MV-4-11 (cell line): ENCODE measurements around the gene LAGE3.
A peak's percentile ranks its signal among the peaks of the same experiment; 100 is the strongest.
"Not testable (repeated sequence)": the region's sequence is repeated elsewhere in the genome, so short reads cannot be mapped to it uniquely, and the experiment has no call there.

Experiments used
- DNase-seq: peaks from one replicate; lab custom pipeline; 2025; lab: John Stamatoyannopoulos, UW

The LAGE3 gene

DNA sequence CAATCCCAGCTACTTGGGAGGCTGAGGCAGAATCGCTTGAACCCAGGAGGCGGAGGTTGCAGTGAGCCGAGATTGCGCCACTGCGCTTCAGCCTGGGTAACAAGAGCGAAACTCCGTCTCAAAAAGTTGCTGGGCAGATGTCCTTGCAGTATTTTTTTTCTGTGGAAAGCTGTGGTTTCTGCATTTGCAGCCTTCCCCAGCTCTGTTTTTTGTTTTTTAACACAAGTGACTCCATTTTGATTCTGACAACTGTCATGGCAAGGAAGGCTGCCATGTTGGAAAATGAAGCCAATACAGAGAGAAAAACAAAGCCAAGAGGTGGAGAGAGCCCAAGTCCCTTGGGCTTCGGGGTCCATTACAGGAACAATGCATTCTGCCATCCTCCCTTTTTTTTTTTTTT, 23.0 kb upstream of the LAGE3 start:
- no peak for DNase-seq

GRCh38 chrX:154501423-154501822, 22.3 kb upstream of the LAGE3 start:
- DNase-seq, result not testable (repeated sequence)

GRCh38 chrX:154496591-154497137, 17.6 kb upstream of the LAGE3 start:
- not testable (repeated sequence) for DNase-seq

DNA sequence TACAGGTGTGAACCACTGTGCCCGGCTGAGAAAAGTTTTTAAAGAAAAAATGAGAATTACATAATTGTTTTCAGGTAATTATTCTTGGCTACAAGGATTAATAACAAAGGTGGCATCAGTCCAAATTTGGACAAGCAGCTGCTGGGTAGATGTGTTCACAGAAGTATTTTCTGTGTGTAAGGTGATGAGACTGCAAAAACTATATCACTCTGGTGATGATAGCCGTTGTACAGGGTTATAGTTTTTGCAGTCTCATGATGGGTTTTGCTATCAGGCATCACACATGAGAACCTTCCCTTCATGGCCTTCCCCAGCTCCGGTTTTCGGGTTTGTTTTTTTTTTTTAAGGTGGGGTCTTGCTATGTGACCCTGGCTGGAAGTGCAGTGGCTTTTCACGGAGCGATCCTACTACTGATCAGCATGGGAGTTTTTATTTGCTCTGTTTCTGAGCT, 16.4 kb upstream of the LAGE3 start:
- DNase-seq, result no peak

DNA sequence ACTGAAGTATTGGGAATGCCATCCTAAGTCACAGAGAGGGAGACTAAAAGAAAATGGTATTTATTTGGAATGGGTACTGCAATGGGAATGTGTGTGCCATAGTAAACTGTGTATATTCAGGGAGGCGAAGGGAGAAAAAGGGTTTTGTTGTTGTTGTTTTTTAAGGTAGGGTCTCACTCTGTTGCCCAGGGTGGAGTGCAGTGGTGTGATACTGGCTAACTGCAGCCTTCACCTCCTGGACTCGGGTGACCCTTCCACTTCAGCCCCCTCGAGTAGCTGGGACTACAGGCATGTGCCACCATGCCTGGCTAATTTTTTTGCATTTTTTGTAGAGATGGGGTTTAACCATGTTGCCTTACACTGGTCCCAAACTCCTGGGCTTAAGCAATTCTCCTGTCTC, 15.6 kb upstream of the LAGE3 start:
- DNase-seq, result no peak

GRCh38 chrX:154490414-154491083, 11.5 kb upstream of the LAGE3 start, which contains the start of gene SLC10A3:
Gene SLC10A3, minus strand, starts transcription at chrX:154490629. Its CDS starts 1,689 bp downstream, at chrX:154488940.
- DNase-seq, result peak; percentile 88

GRCh38 chrX:154490021-154490413, 10.9 kb upstream of the LAGE3 start:
- DNase-seq, result no peak

DNA sequence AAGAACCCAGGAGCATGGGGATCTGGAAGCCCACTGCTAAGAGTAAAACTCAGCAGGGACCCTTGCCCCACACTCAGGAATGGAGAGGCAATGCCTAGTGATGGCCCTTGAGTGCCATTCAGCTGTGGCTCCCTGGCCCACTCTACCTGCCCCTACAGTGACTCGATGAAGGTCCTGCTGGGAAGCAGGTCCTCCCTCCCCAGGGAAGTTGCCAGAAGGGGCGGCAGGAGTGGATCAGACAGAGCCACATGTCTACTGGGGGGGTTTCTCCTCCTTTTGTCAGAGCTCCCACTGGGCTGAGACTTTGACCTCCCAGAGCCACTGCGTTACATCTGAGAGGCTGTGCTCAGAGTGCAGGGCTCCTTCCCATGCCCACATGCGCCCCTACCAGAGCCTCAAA, 10.1 kb upstream of the LAGE3 start:
- DNase-seq, result no peak

DNA sequence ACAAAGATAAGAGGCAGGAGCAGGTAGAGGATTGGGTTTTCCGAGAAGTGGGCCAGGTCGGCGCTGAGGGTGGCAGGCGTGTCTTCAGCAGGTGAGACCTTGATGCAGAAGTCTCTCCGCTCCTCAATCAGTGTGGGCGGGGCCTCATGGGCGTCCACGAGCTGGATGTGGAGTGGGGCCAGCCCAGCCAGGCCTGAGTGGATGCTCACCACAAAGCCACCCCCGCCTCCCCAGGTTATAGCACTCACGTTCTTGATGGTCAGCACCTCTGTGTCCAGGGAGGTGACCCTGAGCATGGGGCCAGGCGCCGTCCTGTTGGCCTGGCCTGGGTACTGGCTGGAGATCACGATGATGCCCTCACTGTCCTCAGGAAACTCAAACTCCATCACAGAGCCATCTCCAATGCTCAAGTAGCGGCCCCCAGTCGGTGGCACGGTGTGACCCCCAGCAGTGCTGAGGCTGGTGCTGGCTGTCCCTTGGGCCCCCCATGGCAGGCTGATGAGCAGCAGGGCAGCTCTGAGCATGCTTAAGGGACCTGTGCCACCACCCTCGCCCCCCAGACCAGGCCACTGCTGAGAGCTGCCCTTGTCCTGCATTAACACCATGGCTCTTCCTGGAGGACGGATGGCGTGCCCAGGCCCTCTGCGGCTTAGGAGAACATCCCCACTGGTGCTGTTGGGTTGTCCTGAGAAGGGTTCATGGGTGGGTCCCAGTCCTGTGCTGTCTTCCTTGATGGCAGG, 9.4 kb upstream of the LAGE3 start:
- DNase-seq, result no peak

- no peak for DNase-seq
These were observed 8.6 kb upstream of the LAGE3 start for GRCh38 chrX:154487518-154488290.

GRCh38 chrX:154486396-154487207, 7.5 kb upstream of the LAGE3 start, which contains the start of gene UBL4A:
Gene UBL4A, minus strand, starts transcription at chrX:154486615. Its CDS starts 31 bp downstream, at chrX:154486584.
- peak; percentile 16 for DNase-seq

DNA sequence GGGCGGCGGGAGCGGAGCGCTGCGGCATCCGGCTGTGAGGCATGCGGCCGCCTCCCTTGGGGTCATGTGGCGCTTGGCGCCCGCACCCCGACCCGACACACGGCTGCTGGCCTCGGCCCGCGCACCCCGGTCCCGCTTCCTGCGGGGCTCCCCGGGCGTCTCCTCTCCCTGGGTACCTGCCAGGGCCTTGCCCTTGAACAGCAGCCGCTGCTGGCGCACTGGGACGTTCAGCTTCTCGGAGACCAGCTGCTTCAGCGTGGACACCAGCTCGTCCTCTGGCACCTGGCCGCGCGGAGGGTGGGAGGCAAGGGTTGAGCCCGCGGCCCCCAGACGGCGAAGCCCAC, 6.9 kb upstream of the LAGE3 start:
- DNase-seq, result no peak

GRCh38 chrX:154485150-154486051, 6.3 kb upstream of the LAGE3 start:
- DNase-seq, result no peak

DNA sequence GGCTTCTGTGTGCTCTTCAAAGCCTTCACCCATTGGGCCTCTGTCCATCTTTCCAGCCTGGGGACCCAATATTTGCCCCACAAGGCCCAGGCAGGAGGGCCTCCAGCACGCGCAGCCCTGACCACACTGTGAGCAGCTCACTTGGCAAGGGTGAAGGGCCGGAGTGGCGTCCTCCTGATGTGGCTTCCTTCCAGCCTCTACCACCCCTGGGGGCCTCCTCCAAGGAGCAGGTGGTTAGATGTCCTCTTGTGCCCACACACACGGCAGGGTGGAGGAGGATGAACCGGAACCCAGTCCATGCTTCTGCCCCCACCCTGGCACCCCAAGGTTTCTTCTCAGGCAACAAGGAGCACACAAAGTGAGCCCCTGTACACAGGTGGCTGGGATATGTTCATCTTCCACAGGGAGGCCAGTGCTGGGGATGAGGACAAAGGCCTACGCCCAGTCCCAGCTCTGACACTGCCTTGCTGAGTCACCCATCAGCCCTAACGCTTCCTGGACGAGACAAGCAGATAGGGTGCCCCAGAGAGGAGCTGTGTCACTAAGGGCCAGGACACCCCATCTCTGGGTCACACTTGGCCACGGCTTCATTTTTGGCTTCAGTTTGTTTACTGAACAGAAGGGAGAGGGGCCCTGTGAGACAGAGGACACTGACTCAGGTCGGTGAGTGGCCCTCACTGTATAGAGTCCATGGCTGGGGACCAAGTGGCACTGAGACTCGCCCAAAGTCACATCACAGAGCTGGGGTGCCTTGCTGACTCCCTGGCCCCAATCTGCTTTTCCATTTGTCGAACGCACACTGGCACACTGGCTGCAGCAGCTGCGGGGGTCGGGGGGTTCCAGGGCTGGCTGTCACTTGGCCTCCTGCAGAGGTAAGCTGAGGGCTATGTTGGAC, 5.4 kb upstream of the LAGE3 start:
- DNase-seq, result no peak

GRCh38 chrX:154483325-154483724, 4.2 kb upstream of the LAGE3 start:
- DNase-seq, result no peak

GRCh38 chrX:154482786-154483185, 3.7 kb upstream of the LAGE3 start:
- DNase-seq, result no peak

DNA sequence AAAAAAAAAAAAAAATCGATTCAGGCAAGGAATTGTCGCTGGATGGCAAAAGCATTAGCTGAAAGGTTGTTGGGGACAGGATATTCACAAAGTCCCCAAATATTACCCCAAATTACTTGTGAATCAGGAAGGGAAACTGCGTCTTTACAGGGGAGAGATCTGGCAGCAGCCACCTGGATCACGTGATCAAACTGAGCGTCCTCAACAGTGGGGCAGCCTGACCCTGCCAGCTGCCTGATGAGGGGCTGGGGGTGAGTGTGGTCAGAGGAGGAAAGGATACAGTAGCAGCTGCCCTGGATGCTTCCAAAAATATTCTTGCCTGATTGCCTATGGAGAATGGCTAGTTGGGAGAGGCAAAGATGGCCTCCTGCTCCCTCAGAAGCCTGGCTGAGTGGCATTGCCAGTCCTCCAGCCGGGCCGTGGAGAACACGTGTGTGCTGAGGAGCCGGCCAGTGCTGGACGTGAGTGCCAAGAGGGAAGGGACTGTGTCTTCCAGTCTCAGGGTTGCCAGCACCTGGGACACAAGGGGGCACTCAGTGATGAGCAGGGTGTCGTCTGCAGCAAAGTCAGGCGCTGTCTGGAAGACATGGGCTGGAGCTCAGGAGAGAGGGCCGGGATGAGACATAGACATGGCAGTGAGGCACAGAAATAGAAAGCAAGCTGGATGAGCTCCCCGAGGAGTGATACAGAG, 3.0 kb upstream of the LAGE3 start:
- DNase-seq, result no peak

DNA sequence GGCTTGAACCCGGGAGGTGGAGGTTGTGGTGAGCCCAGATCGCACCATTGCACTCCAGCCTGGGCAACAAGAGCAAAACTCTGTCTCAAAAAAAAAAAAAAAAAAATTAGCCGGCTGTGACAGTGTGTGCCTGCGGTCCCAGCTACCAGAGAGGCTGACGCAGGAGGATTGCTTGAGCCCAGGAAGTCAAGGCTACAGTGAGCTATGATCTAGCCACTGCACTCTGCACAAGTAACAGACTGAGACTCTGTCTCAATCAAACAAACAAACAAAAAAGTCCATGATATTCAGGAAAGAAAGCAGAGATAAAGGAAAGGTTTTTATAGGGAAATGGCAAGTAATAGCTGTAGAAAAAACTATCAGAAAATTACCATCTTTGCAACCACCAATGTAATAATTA, 2.1 kb upstream of the LAGE3 start:
- DNase-seq, result no peak
